GM04503 (cell line): ENCODE measurements around the gene TYRP1.
"Not testable (repeated sequence)": the region's sequence is repeated elsewhere in the genome, so short reads cannot be mapped to it uniquely, and the experiment has no call there.

Experiments used
- DNase-seq: peaks from one replicate; pipeline ENCODE4 v3.0.0-alpha.2; 2012; ENCODE audit warnings: low read depth

Gene TYRP1, protein sequence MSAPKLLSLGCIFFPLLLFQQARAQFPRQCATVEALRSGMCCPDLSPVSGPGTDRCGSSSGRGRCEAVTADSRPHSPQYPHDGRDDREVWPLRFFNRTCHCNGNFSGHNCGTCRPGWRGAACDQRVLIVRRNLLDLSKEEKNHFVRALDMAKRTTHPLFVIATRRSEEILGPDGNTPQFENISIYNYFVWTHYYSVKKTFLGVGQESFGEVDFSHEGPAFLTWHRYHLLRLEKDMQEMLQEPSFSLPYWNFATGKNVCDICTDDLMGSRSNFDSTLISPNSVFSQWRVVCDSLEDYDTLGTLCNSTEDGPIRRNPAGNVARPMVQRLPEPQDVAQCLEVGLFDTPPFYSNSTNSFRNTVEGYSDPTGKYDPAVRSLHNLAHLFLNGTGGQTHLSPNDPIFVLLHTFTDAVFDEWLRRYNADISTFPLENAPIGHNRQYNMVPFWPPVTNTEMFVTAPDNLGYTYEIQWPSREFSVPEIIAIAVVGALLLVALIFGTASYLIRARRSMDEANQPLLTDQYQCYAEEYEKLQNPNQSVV

DNA sequence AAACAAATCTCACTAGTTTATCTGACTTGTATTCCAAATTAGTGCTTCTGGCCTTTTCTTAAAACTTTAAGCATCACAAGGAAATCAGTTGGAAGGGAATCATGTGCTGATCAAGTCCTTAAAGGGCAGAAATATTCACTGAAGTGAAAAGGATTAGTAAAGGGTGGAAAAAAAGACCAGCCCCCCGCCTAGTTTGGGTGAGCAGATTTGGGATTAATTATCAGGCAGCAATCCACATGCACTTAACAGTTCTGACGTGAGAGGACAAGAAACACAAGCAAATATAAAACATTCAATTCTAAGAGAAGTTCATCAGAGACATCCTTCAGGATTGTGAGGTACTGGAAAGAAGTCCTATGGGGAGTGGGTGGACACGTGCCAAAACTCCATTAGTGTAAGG, at the start of gene TYRP1:
Gene TYRP1 (plus strand): TSS at position 245 of the 400 bp plus-strand sequence. CDS start 612 bp downstream, outside the sequence.
- DNase-seq, result no peak

DNA sequence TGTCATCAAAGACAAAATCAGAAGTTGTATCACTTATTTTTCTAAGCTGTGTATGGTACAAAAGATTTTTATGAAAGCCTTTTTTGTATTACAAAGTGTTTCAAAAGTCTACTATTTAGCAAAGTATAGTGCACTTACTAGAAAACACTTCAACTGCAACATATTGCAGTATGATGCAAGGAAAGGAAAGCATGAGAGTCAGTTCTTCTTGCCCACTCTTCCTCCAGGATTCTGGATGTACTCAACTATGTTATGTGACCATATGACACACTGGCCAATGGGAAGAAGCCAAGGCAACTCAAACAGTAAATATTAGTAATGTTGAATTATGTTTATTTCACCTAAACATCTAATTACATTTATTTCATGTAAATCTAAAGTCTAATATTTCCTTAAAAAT, 49.5 kb upstream of the TYRP1 start:
- DNase-seq, result no peak

DNA sequence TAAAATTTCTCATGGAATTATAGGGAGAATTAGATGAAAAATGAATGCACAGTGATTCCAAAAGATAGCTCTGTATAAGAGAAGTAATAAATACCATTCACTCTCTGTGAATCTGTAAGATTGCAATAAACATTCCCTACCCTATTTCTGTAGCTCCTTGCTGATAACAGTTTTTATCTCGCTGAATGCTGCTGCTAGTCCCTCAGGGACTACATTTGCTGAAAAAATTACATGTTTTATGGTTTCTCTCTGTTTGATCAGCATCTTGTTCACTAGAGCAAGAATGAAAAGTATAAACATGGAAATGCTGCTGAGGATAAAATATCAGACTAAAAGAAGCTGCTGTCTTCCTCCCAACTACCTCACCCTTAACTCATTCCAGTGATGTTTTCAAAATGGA, 44.3 kb upstream of the TYRP1 start:
- DNase-seq, result no peak

DNA sequence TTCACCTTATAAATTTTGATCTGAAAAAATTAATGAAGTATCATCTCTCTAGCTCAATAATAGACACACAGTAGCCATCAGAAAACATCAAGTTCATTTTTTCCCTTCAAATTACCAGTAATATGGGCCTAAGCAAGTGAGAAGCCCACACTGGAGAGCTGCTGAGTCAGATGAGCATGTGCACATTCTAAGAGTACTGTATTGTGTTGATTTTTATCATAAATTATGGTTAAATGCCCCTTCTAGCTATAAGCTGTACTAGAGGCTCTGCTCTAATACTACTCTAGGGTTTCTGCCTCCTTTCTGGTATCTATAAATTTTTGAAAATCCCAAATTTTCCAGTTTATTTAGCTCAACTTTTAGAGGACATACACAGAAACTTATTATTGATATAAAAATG, 42.1 kb upstream of the TYRP1 start:
- DNase-seq, result no peak

DNA sequence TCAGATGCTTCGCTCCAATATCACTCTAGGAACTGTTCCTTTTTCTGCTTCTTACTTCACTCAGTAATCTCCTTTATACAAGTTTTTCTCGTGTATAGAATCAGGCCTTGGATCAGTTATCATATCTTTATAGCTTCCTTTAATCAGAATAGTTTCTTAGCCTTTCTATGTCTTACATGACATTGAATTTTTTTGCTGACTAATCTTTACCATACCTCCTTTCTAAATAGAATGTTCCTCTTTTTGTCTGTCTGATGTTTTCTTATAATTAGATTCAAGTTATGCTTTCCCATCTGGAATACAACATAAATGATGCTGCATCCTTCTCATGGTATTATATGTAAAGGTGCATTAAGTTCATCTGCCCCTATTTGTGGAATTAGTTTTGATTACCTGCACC, 40.2 kb upstream of the TYRP1 start:
- DNase-seq, result no peak

DNA sequence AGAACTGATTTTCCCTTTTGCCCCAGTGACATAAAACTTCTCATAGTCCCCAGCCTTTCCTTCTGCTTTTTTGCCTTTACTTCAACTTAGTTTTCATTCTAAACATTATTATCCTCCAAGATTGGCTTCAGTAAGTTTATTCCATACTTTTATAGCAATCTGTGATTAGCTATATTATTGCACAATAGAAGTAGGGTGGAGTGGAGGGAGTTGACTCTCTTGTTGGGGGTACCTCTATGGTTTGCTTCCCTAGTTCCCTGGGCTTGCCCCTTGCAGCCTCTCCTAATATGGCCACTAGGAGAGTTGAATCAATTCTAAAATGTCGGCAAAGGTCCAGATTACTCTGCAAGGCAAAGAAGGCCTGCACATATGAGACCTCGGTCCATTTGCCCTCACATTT, 36.4 kb upstream of the TYRP1 start:
- no peak for DNase-seq

DNA sequence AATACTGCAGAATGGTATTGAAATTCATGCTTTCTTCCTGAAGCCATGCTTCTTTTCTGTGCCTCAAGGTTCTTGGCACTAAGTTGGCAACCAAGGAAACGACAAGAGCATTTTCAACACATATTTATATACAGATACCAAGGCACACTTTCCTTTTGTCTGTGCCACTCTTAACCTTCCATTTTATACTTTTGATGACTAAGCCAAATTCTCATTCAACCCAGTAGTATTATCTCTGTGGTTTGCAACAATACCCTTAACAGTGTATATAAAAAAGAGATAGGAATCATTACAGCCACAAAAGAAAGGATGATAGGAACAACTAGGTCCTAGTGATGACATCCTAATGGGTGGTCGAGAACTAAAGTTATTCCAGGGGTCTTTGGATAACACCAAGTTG, 36.0 kb upstream of the TYRP1 start:
- no peak for DNase-seq

DNA sequence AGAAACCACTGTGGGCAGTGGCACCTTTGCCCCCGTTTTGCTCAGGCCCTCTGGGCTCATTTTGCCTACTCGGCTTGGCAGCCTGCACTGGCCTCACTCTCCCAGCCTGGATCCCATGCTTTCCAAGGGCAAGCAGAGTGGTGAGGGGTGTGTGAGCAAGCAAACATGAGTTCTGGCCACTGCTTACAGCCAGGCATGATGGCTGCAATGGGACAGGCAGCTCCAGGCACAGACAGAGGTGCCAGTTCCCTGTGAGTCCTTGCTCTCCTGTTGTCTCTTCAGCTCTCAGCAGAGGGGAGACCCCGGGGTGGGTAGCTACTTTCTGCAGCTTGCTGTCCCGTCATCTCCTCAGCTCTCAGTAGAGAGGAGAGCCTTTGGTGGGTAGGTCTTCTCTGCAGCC, 35.2 kb upstream of the TYRP1 start:
- no peak for DNase-seq

DNA sequence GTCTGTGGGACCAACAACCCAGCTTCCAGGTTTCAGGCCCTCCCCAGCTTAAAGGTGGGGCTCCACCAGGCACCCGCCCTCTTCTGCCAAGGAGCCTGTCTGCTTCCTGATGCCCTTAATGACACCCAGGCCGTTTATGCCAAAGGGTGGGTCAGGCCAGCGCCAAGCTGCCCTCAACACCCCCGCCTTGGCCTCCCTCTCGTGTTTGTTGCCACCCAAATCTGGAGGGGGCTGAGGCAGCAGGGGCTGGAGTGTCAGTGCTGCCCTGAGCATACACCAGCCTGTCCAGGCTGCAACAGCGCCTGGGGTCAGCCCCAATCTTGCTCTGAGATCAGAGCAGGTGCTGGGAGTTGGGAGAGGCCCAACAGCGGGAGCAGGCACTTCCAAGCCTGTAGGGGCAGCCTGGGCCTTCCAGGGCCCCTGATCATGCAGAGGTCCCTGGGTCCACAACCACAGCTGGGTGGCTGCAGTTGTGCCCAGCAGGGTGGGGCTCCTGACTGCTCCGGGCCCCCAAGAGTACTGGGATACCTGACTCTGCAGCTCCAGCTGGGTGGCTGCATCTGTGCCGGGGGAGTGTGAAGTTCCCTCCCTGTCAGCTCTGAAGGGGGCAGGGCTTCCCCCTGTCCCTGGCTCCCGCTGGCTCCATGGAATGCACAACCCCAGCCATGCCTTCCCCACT, 34.5 kb upstream of the TYRP1 start:
- DNase-seq, result no peak

DNA sequence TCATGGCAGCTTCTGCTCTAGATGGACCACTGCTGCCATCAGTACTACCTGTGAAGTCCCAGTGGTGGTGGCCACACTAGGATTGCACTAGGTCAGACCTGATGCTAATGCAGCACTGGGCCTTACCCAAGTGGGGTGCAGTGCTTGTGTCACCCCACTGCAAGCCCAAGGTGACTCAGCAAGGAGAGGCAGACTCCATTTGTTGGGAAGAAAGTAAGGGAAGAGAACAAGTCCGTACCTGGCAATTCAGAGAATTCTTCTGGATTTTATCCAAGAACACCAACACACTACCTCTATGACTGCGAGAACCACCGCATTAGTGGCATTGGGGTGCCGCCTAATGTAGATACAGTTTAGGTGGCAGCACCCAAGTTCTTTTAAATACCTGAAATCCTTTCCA, 34.0 kb upstream of the TYRP1 start:
- no peak for DNase-seq

DNA sequence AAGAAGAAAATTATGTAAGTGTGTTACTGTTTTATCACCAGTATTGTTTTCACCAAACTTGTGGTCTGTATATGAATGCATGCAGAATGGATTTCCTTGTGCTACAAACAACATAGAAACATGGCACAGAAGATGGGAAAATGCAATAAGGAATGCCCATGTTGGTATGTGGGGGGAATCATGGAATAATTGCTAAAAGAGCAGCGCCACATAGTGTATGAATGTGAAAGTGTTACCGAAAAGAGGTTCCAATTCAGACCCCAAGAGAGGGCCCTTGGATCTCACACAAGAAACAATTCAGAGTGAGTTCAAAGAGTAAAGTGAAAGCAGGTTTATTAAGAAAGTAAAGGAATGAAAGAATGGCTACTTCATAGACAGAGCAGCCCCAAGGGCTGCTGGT, 26.4 kb upstream of the TYRP1 start:
- no peak for DNase-seq

DNA sequence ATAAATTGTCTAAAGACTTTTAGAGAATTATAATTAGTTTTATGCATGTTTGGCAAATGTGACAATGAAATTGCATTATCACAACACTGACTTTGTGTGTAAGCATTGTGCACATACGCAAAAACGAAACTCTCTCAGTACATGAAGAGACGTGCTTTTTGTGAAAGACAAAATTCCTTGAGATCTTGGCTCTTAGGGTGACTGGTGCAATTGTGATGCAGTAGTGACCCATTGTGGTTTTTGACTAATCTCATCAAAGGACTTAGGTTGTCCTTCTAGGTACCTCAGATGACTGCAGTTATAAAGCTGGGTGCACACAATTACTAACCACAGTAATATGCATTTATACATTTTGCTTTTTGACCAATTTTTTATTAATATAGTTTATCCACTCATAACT, 25.3 kb upstream of the TYRP1 start:
- no peak for DNase-seq

DNA sequence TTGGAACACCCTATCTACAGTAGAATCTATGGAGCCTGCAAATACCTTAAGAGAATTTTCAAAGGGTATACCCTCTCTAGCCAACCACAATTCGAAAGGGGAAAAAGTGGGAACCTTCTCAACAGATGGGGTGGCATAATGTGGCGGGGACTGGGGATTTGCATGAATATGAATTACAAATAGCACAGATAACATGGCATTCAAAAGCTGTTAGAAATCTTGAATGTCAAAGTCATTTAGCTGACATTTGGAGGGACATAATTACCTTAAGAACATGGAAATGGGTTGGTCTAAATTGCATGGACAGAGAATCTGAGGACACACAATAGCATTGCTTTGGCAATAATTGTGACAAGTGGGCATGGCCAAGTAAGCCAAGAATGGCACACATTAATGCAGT, 23.2 kb upstream of the TYRP1 start:
- DNase-seq, result no peak

DNA sequence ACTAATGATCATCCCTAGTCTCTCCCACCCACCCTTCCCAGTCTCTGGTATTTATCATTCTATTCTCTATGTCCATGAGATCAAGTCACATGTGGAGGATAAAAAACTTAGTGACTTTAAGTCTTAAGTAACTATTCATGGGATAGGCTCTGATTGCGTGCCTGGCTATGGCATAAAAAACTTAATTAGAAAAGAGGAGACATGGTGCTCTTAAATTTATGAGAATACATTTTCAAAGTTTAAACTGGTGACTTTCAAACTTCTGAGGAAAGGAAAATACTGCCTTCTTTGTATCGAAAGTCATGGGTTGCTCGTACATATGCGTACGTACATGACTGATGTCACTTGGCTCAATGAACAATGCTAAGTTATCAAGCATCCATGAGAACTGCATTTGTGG, 18.2 kb upstream of the TYRP1 start:
- DNase-seq, result no peak

DNA sequence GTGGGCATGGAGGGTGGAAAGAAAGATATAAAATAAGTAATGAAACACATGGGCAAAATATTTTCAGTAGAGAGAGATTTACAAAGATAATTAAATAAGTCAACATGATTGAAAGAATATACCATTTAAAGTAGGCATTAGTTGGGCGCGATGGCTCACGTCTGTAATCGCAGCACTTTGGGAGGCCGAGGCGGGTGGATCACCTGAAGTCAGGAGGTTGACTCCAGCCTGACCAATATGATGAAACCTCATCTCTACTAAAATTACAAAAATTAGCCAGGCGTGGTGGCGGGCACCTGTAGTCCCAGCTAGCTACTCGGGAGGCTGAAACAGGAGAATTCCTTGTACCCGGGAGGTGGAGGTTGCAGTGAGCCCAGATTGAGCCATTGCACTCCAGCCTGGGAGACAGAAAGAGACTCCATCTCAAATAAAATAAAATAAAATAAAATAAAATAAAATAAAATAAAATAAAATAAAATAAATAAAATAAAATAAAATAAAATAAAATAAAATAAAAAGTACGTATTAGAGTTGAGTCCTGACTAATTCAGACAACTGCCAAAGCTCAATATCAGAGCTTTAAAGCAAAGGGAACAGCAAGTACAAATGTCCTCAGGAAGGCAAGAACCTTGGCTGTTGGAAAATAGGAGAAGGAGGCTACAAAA, 15.6 kb upstream of the TYRP1 start:
- not testable (repeated sequence) for DNase-seq

DNA sequence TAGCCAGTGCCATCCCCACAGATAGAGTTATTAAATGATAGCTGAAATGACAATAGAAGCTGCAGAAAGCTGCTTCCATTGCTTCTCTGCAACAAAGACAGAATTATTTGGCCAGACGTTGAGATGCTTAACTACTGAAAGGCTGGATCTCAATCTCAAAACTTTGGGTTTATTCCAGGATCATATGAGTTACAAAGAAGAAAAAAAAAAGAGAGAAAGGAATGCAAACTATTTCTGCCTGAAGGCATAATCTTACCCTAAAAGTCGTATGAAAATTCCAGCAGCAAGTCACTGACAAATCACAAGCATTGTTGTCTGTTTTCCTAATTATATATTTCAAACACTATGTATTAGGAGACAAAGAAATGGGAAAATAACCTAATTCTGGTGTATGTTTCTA, 12.8 kb upstream of the TYRP1 start:
- DNase-seq, result peak; percentile 32

DNA sequence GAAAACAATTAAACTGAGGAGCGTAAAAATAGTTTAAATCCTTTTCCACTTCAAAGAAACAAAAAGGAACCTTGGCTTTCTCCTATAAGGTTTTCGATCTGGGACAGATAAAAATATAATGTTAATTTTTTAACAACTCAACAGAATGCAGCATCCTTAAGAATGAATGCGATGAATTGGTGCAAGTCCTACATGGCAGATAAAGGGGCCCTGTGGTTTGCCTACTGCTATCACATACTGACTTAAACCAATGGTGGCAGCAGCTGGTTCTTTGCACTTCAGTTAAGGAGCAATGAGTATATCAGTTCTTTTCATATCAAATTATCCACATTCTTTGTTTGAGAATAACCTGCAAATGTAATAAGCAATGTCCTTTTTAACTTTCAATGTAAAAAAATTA, 12.4 kb upstream of the TYRP1 start:
- DNase-seq, result no peak

DNA sequence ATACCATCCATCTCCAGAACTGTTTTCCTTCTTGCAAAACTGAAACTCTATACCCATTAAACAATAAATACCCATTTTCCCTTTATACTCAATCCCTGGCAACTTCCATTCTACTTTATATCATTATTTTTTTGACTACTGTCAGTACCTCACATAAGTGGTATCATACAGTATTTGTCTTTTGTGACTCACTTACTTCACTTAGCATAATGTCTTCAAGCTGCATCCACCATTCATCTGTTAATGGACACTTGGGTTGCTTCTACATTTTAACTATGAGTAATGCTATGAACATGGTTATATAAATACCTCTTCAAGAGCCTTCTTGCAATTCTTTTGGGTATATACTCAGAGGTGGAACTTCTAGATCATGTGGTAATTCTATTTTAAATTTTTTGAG, 11.6 kb upstream of the TYRP1 start:
- peak; percentile 10 for DNase-seq

DNA sequence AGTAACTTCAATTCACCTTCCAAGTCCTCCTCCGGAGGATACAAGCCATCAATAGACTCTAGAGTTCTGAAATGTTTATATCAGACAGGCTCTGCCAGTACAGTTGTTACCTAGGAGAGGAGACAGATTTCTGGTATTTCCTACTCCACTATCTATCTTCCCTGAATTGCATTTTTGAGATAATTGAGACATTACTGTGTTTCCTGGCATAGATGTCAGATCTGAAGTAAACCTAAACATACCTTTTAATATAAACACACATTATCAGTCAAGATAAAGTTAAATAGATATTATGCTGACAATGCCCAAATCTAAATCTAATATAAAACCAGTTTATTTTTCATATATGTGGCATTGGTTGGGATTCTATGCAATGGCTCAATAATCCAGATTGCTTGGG, 8.2 kb upstream of the TYRP1 start:
- DNase-seq, result no peak

DNA sequence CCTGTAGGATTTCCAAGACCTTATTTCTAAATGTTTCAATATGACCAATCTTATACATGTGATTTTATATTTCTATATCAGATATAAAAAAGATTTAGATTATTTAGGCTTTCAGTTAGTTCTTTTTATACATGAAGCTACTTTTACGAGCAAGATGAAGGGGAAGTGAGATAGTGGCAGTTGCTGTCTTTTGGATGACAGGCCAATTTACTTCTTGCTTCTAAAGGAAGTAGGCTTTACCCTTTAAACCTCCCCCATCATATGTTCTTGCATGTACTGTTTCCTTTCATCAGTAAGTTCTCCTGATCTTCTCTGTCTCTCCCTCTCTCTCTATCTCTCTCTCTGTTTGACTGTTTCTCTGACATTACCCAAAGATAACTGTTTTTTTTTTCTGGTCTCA, 4.0 kb upstream of the TYRP1 start:
- no peak for DNase-seq

DNA sequence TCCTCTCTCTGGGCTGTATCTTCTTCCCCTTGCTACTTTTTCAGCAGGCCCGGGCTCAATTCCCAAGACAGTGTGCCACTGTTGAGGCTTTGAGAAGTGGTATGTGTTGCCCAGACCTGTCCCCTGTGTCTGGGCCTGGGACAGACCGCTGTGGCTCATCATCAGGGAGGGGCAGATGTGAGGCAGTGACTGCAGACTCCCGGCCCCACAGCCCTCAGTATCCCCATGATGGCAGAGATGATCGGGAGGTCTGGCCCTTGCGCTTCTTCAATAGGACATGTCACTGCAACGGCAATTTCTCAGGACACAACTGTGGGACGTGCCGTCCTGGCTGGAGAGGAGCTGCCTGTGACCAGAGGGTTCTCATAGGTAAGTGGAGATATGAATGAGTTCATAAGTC, 828 bp downstream of the TYRP1 start:
- no peak for DNase-seq

DNA sequence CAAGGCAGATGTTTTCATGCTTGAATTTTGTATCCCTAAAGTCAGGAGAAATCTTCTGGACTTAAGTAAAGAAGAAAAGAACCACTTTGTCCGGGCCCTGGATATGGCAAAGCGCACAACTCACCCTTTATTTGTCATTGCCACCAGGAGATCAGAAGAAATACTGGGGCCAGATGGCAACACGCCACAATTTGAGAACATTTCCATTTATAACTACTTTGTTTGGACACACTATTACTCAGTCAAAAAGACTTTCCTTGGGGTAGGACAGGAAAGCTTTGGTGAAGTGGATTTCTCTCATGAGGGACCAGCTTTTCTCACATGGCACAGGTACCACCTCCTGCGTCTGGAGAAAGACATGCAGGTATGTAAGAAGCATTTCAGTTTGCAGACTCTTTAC, 2.3 kb downstream of the TYRP1 start:
- DNase-seq, result no peak
